SK-N-SH (cell line): ENCODE data around the gene APOM. TPM values are rescaled to one million over a fixed set of nuclear protein-coding genes. Genes with fewer than 3 reads are reported as not detected.

ENCODE experiments used
- CTCF ChIA-PET: fragments of 300-600, 350-600 bp; formaldehyde crosslinking; extraction: SDS; loops from one replicate; lab custom pipeline; 2021; lab: Yijun Ruan, JAX
- POLR2A ChIA-PET: fragments of 350-600 bp; sonication (Branson Sonifier 250); formaldehyde crosslinking; extraction: SDS; loops from one replicate; lab custom pipeline; 2020; ENCODE audit warnings: antibody characterized with exemption, inconsistent platforms; lab: Yijun Ruan, JAX
- DNase-seq: peaks from one replicate; pipeline ENCODE4 v3.0.0; 2012
- H2AFZ ChIP-seq: fragments of 200-600 bp; sonication (generic); 2 replicates; pipeline ENCODE4 v1.8.1; 2016; ENCODE audit warnings: antibody characterized with exemption, mild to moderate bottlenecking, low read depth
- H3F3A ChIP-seq: fragments of 200-600 bp; sonication (generic); replicated peaks from 2 replicates; pipeline ENCODE3; 2016; ENCODE audit warnings: antibody characterized with exemption, mild to moderate bottlenecking; ENCODE audit not compliant: insufficient read depth
- H3K27ac ChIP-seq, 2 experiments: fragments of 200-500 bp in 1 of 2; fragments of 200-600 bp in 1 of 2; sonication (Bioruptor generic) in 1 of 2; sonication (generic), shearing (Covaris generic) in 1 of 2; 2 replicates each; pipeline versions ENCODE4 v1.5.1 to v1.6.1; 2014 to 2016; ENCODE audit warnings: low read depth in 2 of 2, inconsistent platforms in 1 of 2, low read length in 1 of 2, mild to moderate bottlenecking in 1 of 2, mixed read lengths in 1 of 2
- H3K27me3 ChIP-seq: fragments of 200-600 bp; sonication (generic), shearing (Covaris generic); 2 replicates; pipeline ENCODE4 v1.6.1; 2016; ENCODE audit warnings: mixed run types; ENCODE audit not compliant: insufficient read depth
- H3K36me3 ChIP-seq, 2 experiments: fragments of 200-500 bp in 1 of 2; fragments of 200-600 bp in 1 of 2; sonication (Bioruptor generic) in 1 of 2; sonication (generic) in 1 of 2; replicated peaks in 1 of 2; 2 replicates each; pipeline versions ENCODE3 to v1.5.1; 2014 to 2016; ENCODE audit warnings: low read length in 1 of 2, mild to moderate bottlenecking in 1 of 2; ENCODE audit not compliant: insufficient read depth in 2 of 2, control insufficient read depth in 1 of 2
- H3K4me1 ChIP-seq, 2 experiments: fragments of 200-500 bp in 1 of 2; fragments of 200-600 bp in 1 of 2; sonication (Bioruptor generic) in 1 of 2; sonication (generic), shearing (Covaris generic) in 1 of 2; 2 replicates each; pipeline versions ENCODE4 v1.5.1 to v1.6.1; 2014 to 2016; ENCODE audit warnings: low read depth in 1 of 2, low read length in 1 of 2, mixed run types in 1 of 2; ENCODE audit not compliant: insufficient read depth in 2 of 2, control insufficient read depth in 1 of 2
- H3K4me2 ChIP-seq: fragments of 200-600 bp; sonication (generic), shearing (Covaris generic); 2 replicates; pipeline ENCODE4 v1.6.1; 2017; ENCODE audit warnings: mixed run types
- H3K4me3 ChIP-seq, 2 experiments: fragments of 200-500 bp in 1 of 2; fragments of 200-600 bp in 1 of 2; sonication (Bioruptor generic) in 1 of 2; sonication (generic), shearing (Covaris generic) in 1 of 2; 2 replicates each; pipeline versions ENCODE4 v1.5.1 to v1.8.1; 2014 to 2016; ENCODE audit warnings: low read depth in 2 of 2, inconsistent platforms in 1 of 2, low read length in 1 of 2, mild to moderate bottlenecking in 1 of 2, mixed read lengths in 1 of 2, moderate library complexity in 1 of 2
- H3K79me2 ChIP-seq: fragments of 200-600 bp; sonication (generic); 2 replicates; pipeline ENCODE4 v1.8.1; 2017; ENCODE audit warnings: mild to moderate bottlenecking; ENCODE audit not compliant: insufficient read depth
- H3K9ac ChIP-seq: fragments of 200-600 bp; sonication (generic); 2 replicates; pipeline ENCODE4 v1.6.1; 2017; ENCODE audit warnings: mixed run types
- H3K9me2 ChIP-seq: fragments of 200-600 bp; sonication (generic); 2 replicates; pipeline ENCODE4 v1.6.1; 2017; ENCODE audit warnings: mixed run types
- H3K9me3 ChIP-seq: fragments of 200-600 bp; sonication (generic); 2 replicates; pipeline ENCODE4 v1.6.1; 2017; ENCODE audit warnings: mixed run types, mild to moderate bottlenecking, moderate library complexity
- H4K20me1 ChIP-seq: fragments of 200-600 bp; sonication (generic); 2 replicates; pipeline ENCODE4 v1.6.1; 2017; ENCODE audit warnings: mild to moderate bottlenecking, mixed run types; ENCODE audit not compliant: insufficient read depth
- CTCF ChIP-seq: fragments of 200-600 bp; sonication (generic); IDR thresholded peaks from 2 replicates; pipeline ENCODE4 v1.6.1; 2017; ENCODE audit warnings: antibody characterized with exemption, mild to moderate bottlenecking, moderate library complexity
- FOXJ3 ChIP-seq: sonication (generic); formaldehyde crosslinking; IDR thresholded peaks from 2 replicates; pipeline ENCODE4 v1.5.1; 2020; ENCODE audit warnings: mild to moderate bottlenecking, missing genetic modification reagents
- GATA2 ChIP-seq: sonication (generic); formaldehyde crosslinking; IDR thresholded peaks from 2 replicates; pipeline ENCODE4 v1.5.0; 2020; ENCODE audit warnings: mild to moderate bottlenecking, missing genetic modification reagents
- PBX3 ChIP-seq: IDR thresholded peaks from 2 replicates; pipeline ENCODE4; 2012
- RXRA ChIP-seq: IDR thresholded peaks from 2 replicates; pipeline ENCODE4 v1.4.0; 2012; ENCODE audit warnings: low read depth, mild to moderate bottlenecking, borderline replicate concordance
- TEAD4 ChIP-seq: IDR thresholded peaks from 2 replicates; pipeline ENCODE4 v1.4.0; 2012; ENCODE audit warnings: mild to moderate bottlenecking, borderline replicate concordance; ENCODE audit not compliant: insufficient read depth
- WGBS: methylation state at CpG from one replicate; pipeline ENCODE4 v1.1.6; 2017; ENCODE audit warnings: low lambda C conversion rate; 5-methylcytosine and 5-hydroxymethylcytosine counted together
- polyA plus RNA-seq, 3 experiments: library from polyadenylated mRNA; depleted of rRNA; stranded (reverse); fragments of >200 nt; gene quantifications; 2 replicates each; pipeline ENCODE4 v1.2.3, GENCODE V29; 2012

APOM gene
- polyA plus RNA-seq, 1 of the 3 experiments (the other 2 are of a cell fraction): 6.8 TPM

DNA sequence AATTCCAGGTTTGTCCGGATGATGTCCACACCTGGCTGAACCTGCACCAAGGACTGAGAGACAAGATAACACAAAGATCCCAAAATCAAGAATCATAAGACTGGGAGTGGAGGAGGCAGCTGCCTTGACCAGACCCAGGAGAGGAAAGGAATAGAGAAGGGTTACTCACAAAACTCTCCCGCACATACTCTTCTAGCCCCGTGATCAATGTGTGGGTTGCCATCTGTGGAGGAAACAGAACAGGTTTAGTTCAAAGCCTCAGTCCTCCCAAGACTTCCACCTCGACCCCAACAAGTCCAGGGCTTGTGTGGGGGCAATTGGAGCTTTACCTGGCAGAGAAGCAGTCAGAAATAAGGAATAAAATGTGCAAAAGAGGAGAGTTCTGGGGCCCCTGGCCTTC lies 14.3 kb upstream of the APOM start:
- Histone ChIP-seq H3K9me2 (no peaks in the 10 kb centered on the region), H2AFZ (no peak overlapping the region), H3K27me3 (no peaks in the 10 kb centered on the region), H3K79me2 (peaks cover 4% of the 10 kb centered on the region; the same call in 1 of the 2 replicates), H4K20me1 (no peaks in the 10 kb centered on the region), H3F3A (peaks cover 43% of the 10 kb centered on the region), H3K4me1 (no peaks in the 10 kb centered on the region), H3K4me3 (no peak overlapping the region), H3K36me3 (peaks cover 37 to 88% of the 10 kb centered on the region in 2 experiments), H3K9ac (no peak overlapping the region), H3K4me2 (no peak overlapping the region), H3K27ac (no peak overlapping the region), H3K9me3 (no peaks in the 10 kb centered on the region)
- WGBS: 95% methylated on average over 4 of the region's 4 CpGs
- DNase-seq: no peak
- CTCF ChIA-PET: interaction anchor here (1.1 kb wide), 1 partner anchor 67 kb away, joined by 3 read pairs; no protein-coding TSS in a partner anchor
- POLR2A ChIA-PET: interaction anchor here (1.0 kb wide), 1 partner anchor 15 kb away, joined by 3 read pairs; no protein-coding TSS in a partner anchor
- TF ChIP-seq GATA2 (CRISPR knock-in tag): no peak
- no peak for TF ChIP-seq TEAD4

GRCh38 chr6:31642798-31643570 lies 12.7 kb upstream of the APOM start:
- peaks cover 46 to 84% of the 10 kb centered on the region in 2 experiments for H3K36me3 ChIP-seq
- H4K20me1 ChIP-seq: no peaks in the 10 kb centered on the region
- H3K4me2 ChIP-seq: no peak overlapping the region
- no peak overlapping the region for H2AFZ ChIP-seq
- no peak overlapping the region for H3K9ac ChIP-seq
- CTCF ChIA-PET: interaction anchor here (0.9 to 1.4 kb wide), 4 partner anchors 10 to 97 kb away, joined by 3 to 5 read pairs (median 4); partner anchors contain the start of genes ATP6V1G2 and GPANK1
- POLR2A ChIA-PET: interaction anchor here (2.2 kb wide), 1 partner anchor 9 kb away, joined by 11 read pairs; no protein-coding TSS in a partner anchor
- TF ChIP-seq RXRA (no peak), CTCF (no peak), PBX3 (no peak), TEAD4 (no peak), FOXJ3 (no peak)
- H3K4me1 ChIP-seq: no peaks in the 10 kb centered on the region
- peaks cover 31% of the 10 kb centered on the region for H3F3A ChIP-seq
- no peaks in the 10 kb centered on the region for H3K9me2 ChIP-seq
- 90% methylated on average over 5 of the region's 6 CpGs for WGBS
- H3K27ac ChIP-seq: no peak overlapping the region
- no peaks in the 10 kb centered on the region for H3K27me3 ChIP-seq
- no peaks in the 10 kb centered on the region for H3K9me3 ChIP-seq
- peaks cover 4% of the 10 kb centered on the region; the same call in 1 of the 2 replicates for H3K79me2 ChIP-seq
- no peak overlapping the region for H3K4me3 ChIP-seq
- no peak for DNase-seq
